ENCODE results near the gene ACOXL. TPM values are rescaled to one million over a fixed set of nuclear protein-coding genes. Genes with fewer than 3 reads are reported as not detected.

Gene ACOXL
- total and polyA plus RNA-seq, 4 donors, result 4.4 to 32.8 (median 12.2) TPM

DNA sequence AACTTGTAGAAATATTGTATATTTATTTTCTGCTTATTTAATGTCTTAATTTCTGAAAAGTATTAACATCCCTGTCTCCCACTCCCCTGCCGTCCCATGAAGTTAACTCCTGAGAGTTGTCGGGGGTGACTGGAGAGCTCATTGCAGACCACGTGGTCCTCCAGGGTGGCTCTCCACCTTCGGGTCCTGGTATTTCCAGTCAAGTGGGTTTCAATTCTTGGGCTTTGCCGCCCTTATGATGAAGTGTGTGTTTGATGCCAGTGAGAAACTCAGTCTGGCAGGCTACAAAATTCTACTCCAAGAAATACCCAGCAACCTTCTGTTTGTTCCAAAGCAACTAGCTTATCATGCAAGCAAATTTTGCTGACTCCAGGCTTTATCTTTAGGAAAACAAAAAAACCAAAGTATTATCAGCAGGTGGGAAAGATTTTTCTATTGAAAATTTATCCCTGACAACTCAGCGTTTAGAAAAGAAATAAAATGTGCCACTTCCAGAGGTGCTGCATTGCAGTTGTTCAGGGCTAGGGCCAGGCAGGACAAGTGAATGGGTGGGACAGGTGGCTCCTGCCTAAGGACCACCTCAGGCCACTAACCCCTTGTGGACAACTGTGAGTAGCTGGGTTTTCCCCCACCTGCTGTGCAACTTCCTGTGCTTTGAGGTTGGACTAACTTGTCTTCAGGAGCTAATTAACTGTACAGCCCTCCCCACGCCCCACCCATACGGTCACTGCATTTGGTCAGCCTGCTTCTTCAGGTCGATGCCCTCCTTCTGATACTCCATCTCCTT is 434.9 kb downstream of the ACOXL start:
- Histone ChIP-seq H3K27me3 (ENCODE audit: control insufficient read depth in 3 of 3, insufficient read depth in 3 of 3, low read length in 2 of 3) (no peaks in the 10 kb centered on the region), H3K4me1 (ENCODE audit: control insufficient read depth in 5 of 5, insufficient read depth in 5 of 5, low read length in 5 of 5) (peaks cover 3 to 31% (median 8%) of the 10 kb centered on the region in 5 donors), H3K36me3 (ENCODE audit: control insufficient read depth in 4 of 4, insufficient read depth in 4 of 4, low read length in 4 of 4) (peaks cover 0 to 17% (median 14%) of the 10 kb centered on the region in 4 donors), H3K27ac (ENCODE audit: low read depth in 1 of 2, low read length in 1 of 2) (no peak overlapping the region), H3K9me3 (ENCODE audit: control insufficient read depth in 4 of 4, insufficient read depth in 3 of 4, low read length in 3 of 4) (no peaks in the 10 kb centered on the region), H3K4me3 (no peak overlapping the region), H3K9ac (ENCODE audit: insufficient read depth in 1 of 2, low read length in 2 of 2) (no peak overlapping the region)
- WGBS, 2 donors, result 85 to 88% methylated on average over 9 of the region's 9 CpGs
- ATAC-seq (ENCODE audit: insufficient read depth, low FRiP score), result no peak
- DNase-seq, result peak in 2 of 3 donors; percentile 40 to 55
- TF ChIP-seq CTCF (IDR thresholded peaks at IDR 0.05; ENCODE audit: control extremely low read depth, extremely low read depth), result no peak

DNA sequence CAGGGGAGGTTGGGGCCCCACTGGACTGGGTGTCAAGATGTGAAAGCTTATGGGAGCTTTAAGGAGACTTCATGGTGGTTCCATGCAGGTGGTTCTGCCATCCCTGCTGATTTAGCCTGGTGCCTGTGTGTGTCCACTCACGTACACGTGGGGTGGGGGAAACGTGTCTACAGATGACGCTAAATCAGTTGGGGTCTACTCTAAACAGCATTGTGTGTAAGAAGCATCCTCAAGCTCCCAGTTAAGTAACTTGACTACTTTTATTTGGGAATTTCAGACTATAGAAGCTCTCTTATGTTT is 435.4 kb downstream of the ACOXL start:
- DNase-seq, result no peak
- H3K4me1 ChIP-seq (ENCODE audit: control insufficient read depth in 5 of 5, insufficient read depth in 5 of 5, low read length in 5 of 5), result peaks cover 0 to 26% (median 6%) of the 10 kb centered on the region in 5 donors
- no peaks in the 10 kb centered on the region for H3K9me3 ChIP-seq (ENCODE audit: control insufficient read depth in 4 of 4, insufficient read depth in 3 of 4, low read length in 3 of 4)
- H3K36me3 ChIP-seq (ENCODE audit: control insufficient read depth in 4 of 4, insufficient read depth in 4 of 4, low read length in 4 of 4), result peaks cover 0 to 17% (median 13%) of the 10 kb centered on the region in 4 donors
- H3K27me3 ChIP-seq (ENCODE audit: control insufficient read depth in 3 of 3, insufficient read depth in 3 of 3, low read length in 2 of 3), result no peaks in the 10 kb centered on the region
- H3K4me3 ChIP-seq, result no peak overlapping the region
- 93 to 95% methylated on average over 4 of the region's 4 CpGs for WGBS, 2 donors
- no peak overlapping the region for H3K9ac ChIP-seq (ENCODE audit: insufficient read depth in 1 of 2, low read length in 2 of 2)
- no peak for ATAC-seq (ENCODE audit: insufficient read depth, low FRiP score)
- TF ChIP-seq CTCF (IDR thresholded peaks at IDR 0.05; ENCODE audit: control extremely low read depth, extremely low read depth), result no peak
- H3K27ac ChIP-seq (ENCODE audit: low read depth in 1 of 2, low read length in 1 of 2), result no peak overlapping the region

Other genes starting within 250 kb of the ACOXL start
- gene RGPD6, start 155.4 kb upstream of the ACOXL start, total RNA-seq, result 100 to 1,000 TPM in 1 of 2 donors, 10 to 100 TPM in 1; 18.3 to 129 TPM
- gene RGPD6, start 155.4 kb upstream of the ACOXL start, polyA plus RNA-seq, result 10 to 100 TPM in 1 of 2 donors, 1 to 10 TPM in 1; 6.2 to 12.4 TPM
- 10 to 100 TPM in 1 of 2 donors, 1 to 10 TPM in 1; 2.9 to 12.4 TPM for gene BUB1, start 54.5 kb upstream of the ACOXL start, total RNA-seq
- gene BUB1, start 54.5 kb upstream of the ACOXL start, polyA plus RNA-seq, result 1 to 10 TPM; 1.6 to 2.4 TPM

Data from lung (tissue), 12 donors.